ENCODE data around the gene PRG3. TPM values are rescaled to one million over a fixed set of nuclear protein-coding genes. Genes with fewer than 3 reads are reported as not detected.

PRG3 gene
- total and polyA plus RNA-seq, 2 of the 13 experiments (the other 11 are each of a cell fraction or from before 2014, with no cell fraction given) = not detected

DNA sequence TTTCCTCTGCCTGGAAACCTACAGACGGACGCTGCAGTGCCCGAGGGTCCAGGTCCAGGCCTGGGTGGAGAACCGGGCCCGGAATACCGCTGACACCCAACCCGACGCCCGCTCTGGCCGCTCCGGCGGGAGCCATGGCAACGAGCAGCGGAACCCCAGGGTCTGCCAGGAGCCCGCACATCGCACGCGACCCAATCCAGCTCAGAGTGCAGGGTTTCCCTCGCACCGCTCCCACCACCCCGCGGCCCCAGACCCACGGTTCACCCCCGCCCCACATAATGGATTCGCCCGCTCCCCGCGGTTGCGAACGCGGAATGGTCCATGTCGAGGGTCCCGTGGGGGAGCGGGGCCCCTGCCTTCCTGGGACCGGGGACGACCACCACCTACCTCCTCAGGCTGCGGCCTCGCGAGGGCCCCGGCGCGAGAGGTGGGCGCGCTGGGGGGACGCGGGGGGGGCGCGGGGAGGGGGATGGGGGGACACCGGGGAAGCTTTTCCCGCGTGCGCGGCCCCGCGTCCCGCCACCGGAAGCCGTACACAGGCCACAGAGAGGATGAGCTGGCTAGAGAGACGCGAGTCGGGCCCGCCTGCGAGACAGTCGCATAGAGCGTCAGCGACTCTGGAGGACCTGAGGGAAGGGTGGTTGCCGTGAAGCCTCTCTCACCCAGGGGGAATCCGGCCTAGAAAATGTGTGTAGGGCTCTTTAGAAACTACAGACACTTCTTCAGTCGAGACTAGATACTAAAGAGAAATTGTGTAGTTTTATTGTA is 45.4 kb downstream of the PRG3 start, which contains the start of gene SSRP1 (continued):
- TF ChIP-seq, protein P1, sequence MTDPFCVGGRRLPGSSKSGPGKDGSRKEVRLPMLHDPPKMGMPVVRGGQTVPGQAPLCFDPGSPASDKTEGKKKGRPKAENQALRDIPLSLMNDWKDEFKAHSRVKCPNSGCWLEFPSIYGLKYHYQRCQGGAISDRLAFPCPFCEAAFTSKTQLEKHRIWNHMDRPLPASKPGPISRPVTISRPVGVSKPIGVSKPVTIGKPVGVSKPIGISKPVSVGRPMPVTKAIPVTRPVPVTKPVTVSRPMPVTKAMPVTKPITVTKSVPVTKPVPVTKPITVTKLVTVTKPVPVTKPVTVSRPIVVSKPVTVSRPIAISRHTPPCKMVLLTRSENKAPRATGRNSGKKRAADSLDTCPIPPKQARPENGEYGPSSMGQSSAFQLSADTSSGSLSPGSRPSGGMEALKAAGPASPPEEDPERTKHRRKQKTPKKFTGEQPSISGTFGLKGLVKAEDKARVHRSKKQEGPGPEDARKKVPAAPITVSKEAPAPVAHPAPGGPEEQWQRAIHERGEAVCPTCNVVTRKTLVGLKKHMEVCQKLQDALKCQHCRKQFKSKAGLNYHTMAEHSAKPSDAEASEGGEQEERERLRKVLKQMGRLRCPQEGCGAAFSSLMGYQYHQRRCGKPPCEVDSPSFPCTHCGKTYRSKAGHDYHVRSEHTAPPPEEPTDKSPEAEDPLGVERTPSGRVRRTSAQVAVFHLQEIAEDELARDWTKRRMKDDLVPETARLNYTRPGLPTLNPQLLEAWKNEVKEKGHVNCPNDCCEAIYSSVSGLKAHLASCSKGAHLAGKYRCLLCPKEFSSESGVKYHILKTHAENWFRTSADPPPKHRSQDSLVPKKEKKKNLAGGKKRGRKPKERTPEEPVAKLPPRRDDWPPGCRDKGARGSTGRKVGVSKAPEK (CRISPR knock-in tag; IDR thresholded peaks at IDR 0.05; ENCODE audit: borderline replicate concordance) = no peak
- 0 out of 2 replicates have a peak, but pooled peaks have one; percentile 18 for TF ChIP-seq SMAD3 (CRISPR knock-in tag; IDR thresholded peaks at IDR 0.05)
- peak; percentile 89 for TF ChIP-seq SAP130 (CRISPR knock-in tag; IDR thresholded peaks at IDR 0.05; ENCODE audit: low read depth)
- TF ChIP-seq, protein P2, sequence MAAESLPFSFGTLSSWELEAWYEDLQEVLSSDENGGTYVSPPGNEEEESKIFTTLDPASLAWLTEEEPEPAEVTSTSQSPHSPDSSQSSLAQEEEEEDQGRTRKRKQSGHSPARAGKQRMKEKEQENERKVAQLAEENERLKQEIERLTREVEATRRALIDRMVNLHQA (CRISPR knock-in tag; IDR thresholded peaks at IDR 0.05) = no peak
- TF ChIP-seq, protein P3, sequence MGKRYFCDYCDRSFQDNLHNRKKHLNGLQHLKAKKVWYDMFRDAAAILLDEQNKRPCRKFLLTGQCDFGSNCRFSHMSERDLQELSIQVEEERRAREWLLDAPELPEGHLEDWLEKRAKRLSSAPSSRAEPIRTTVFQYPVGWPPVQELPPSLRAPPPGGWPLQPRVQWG (CRISPR knock-in tag; IDR thresholded peaks at IDR 0.05; ENCODE audit: borderline replicate concordance, low read depth) = no peak
- no peak for TF ChIP-seq ZNF572 (CRISPR knock-in tag; IDR thresholded peaks at IDR 0.05)
- TF ChIP-seq HNRNPL (IDR thresholded peaks at IDR 0.05; ENCODE audit: low read depth, low read length) = no peak
- TF ChIP-seq, protein P4, sequence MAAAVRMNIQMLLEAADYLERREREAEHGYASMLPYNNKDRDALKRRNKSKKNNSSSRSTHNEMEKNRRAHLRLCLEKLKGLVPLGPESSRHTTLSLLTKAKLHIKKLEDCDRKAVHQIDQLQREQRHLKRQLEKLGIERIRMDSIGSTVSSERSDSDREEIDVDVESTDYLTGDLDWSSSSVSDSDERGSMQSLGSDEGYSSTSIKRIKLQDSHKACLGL (CRISPR knock-in tag; IDR thresholded peaks at IDR 0.05) = peak; percentile 59
- TF ChIP-seq, protein P5, sequence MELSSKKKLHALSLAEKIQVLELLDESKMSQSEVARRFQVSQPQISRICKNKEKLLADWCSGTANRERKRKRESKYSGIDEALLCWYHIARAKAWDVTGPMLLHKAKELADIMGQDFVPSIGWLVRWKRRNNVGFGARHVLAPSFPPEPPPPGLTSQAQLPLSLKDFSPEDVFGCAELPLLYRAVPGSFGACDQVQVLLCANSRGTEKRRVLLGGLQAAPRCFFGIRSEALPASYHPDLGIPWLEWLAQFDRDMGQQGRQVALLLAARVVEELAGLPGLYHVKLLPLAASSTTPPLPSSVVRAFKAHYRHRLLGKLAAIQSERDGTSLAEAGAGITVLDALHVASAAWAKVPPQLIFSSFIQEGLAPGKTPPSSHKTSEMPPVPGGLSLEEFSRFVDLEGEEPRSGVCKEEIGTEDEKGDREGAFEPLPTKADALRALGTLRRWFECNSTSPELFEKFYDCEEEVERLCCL (CRISPR knock-in tag; IDR thresholded peaks at IDR 0.05; ENCODE audit: borderline replicate concordance) = no peak
- TF ChIP-seq, protein P6, sequence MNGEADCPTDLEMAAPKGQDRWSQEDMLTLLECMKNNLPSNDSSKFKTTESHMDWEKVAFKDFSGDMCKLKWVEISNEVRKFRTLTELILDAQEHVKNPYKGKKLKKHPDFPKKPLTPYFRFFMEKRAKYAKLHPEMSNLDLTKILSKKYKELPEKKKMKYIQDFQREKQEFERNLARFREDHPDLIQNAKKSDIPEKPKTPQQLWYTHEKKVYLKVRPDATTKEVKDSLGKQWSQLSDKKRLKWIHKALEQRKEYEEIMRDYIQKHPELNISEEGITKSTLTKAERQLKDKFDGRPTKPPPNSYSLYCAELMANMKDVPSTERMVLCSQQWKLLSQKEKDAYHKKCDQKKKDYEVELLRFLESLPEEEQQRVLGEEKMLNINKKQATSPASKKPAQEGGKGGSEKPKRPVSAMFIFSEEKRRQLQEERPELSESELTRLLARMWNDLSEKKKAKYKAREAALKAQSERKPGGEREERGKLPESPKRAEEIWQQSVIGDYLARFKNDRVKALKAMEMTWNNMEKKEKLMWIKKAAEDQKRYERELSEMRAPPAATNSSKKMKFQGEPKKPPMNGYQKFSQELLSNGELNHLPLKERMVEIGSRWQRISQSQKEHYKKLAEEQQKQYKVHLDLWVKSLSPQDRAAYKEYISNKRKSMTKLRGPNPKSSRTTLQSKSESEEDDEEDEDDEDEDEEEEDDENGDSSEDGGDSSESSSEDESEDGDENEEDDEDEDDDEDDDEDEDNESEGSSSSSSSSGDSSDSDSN (CRISPR knock-in tag; IDR thresholded peaks at IDR 0.05) = peak; percentile 68
- TF ChIP-seq HMG20B (CRISPR knock-in tag; conservative IDR thresholded peaks at IDR 0.05) = no peak
- no peak for TF ChIP-seq MBD4 (IDR thresholded peaks at IDR 0.05; ENCODE audit: borderline replicate concordance, low read length)
- no peak for TF ChIP-seq ZNF780A (CRISPR knock-in tag; IDR thresholded peaks at IDR 0.05)
- TF ChIP-seq, protein P7, sequence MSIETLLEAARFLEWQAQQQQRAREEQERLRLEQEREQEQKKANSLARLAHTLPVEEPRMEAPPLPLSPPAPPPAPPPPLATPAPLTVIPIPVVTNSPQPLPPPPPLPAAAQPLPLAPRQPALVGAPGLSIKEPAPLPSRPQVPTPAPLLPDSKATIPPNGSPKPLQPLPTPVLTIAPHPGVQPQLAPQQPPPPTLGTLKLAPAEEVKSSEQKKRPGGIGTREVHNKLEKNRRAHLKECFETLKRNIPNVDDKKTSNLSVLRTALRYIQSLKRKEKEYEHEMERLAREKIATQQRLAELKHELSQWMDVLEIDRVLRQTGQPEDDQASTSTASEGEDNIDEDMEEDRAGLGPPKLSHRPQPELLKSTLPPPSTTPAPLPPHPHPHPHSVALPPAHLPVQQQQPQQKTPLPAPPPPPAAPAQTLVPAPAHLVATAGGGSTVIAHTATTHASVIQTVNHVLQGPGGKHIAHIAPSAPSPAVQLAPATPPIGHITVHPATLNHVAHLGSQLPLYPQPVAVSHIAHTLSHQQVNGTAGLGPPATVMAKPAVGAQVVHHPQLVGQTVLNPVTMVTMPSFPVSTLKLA (IDR thresholded peaks at IDR 0.05) = no peak
- TF ChIP-seq, protein P8, sequence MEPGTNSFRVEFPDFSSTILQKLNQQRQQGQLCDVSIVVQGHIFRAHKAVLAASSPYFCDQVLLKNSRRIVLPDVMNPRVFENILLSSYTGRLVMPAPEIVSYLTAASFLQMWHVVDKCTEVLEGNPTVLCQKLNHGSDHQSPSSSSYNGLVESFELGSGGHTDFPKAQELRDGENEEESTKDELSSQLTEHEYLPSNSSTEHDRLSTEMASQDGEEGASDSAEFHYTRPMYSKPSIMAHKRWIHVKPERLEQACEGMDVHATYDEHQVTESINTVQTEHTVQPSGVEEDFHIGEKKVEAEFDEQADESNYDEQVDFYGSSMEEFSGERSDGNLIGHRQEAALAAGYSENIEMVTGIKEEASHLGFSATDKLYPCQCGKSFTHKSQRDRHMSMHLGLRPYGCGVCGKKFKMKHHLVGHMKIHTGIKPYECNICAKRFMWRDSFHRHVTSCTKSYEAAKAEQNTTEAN (CRISPR knock-in tag; conservative IDR thresholded peaks at IDR 0.05) = no peak
- TF ChIP-seq ZNF382 (CRISPR knock-in tag; IDR thresholded peaks at IDR 0.05; ENCODE audit: borderline replicate concordance) = no peak

Measured in HepG2 (cell line).